IMR-90 (cell line): ENCODE measurements around the gene OLFM4. TPM values are rescaled to one million over a fixed set of nuclear protein-coding genes. Genes with fewer than 3 reads are reported as not detected.

ENCODE experiments used
- ATAC-seq: fragments of 200-7000 bp; cut with Tn5 transposase; 2 replicates; pipeline ENCODE4 v1.9.1; 2020; ENCODE audit warnings: low read depth, mild to moderate bottlenecking, moderate library complexity
- BruUV-seq: library from RNA; stranded (reverse); fragments of 400-500 nt; replicated peaks from 2 replicates; lab custom pipeline; 2021; lab: Mats Ljungman, UMichigan
- CTCF ChIA-PET: fragments of 300-600 bp; formaldehyde crosslinking; extraction: SDS; loops from one replicate; lab custom pipeline; 2021; ENCODE audit warnings: antibody characterized with exemption; lab: Yijun Ruan, JAX
- POLR2A ChIA-PET: fragments of 300-600 bp; sonication (Branson Sonifier 250); formaldehyde crosslinking; loops from one replicate; lab custom pipeline; 2022; ENCODE audit warnings: antibody characterized with exemption; ENCODE audit not compliant: unreplicated experiment; lab: Charles Lee
- DNase-seq: peaks from one replicate; pipeline ENCODE4 v3.0.0; 2013
- H2AFZ ChIP-seq: replicated peaks from 2 replicates; pipeline ENCODE3; 2013; ENCODE audit warnings: low read length, mild to moderate bottlenecking; ENCODE audit not compliant: poor library complexity
- H2AK5ac ChIP-seq: 2 replicates; pipeline ENCODE4 v1.6.1; 2013; ENCODE audit warnings: low read depth, low read length, inconsistent platforms
- H2AK9ac ChIP-seq: replicated peaks from 2 replicates; pipeline ENCODE3; 2013; ENCODE audit warnings: mild to moderate bottlenecking, low read depth, low read length, moderate library complexity; ENCODE audit not compliant: poor library complexity
- H2BK120ac ChIP-seq: 2 replicates; pipeline ENCODE4 v1.6.1; 2013; ENCODE audit warnings: low read depth, low read length, inconsistent platforms
- H2BK15ac ChIP-seq: 3 replicates; pipeline ENCODE4 v1.6.1; 2013; ENCODE audit warnings: low read depth, low read length, inconsistent platforms
- H2BK20ac ChIP-seq: 2 replicates; pipeline ENCODE4 v1.6.1; 2013; ENCODE audit warnings: low read depth, mild to moderate bottlenecking, inconsistent platforms, low read length, moderate library complexity
- H2BK5ac ChIP-seq: 2 replicates; pipeline ENCODE4 v1.6.1; 2013; ENCODE audit warnings: mild to moderate bottlenecking, low read depth, low read length, inconsistent platforms; ENCODE audit not compliant: poor library complexity, severe bottlenecking
- H3K14ac ChIP-seq: replicated peaks from 2 replicates; pipeline ENCODE4 v1.6.1; 2013; ENCODE audit warnings: low read depth, low read length, inconsistent platforms
- H3K18ac ChIP-seq: 2 replicates; pipeline ENCODE4 v1.6.1; 2013; ENCODE audit warnings: low read depth, low read length, control low read depth
- H3K23ac ChIP-seq: 2 replicates; pipeline ENCODE4 v1.6.1; 2013; ENCODE audit warnings: low read depth, low read length, inconsistent platforms
- H3K27ac ChIP-seq: 2 replicates; pipeline ENCODE4 v1.5.1; 2013; ENCODE audit warnings: mild to moderate bottlenecking, control low read depth, low read length; ENCODE audit not compliant: insufficient read depth
- H3K27me3 ChIP-seq: 2 replicates; pipeline ENCODE4 v1.6.1; 2013; ENCODE audit warnings: low read length; ENCODE audit not compliant: control insufficient read depth, insufficient read depth
- H3K36me3 ChIP-seq: 2 replicates; pipeline ENCODE4 v1.6.1; 2013; ENCODE audit warnings: low read length, mixed read lengths; ENCODE audit not compliant: control insufficient read depth, insufficient read depth
- H3K4ac ChIP-seq: 2 replicates; pipeline ENCODE4 v1.6.1; 2013; ENCODE audit warnings: low read depth, low read length, inconsistent platforms
- H3K4me1 ChIP-seq: 2 replicates; pipeline ENCODE4 v1.6.1; 2013; ENCODE audit warnings: low read length, mixed read lengths; ENCODE audit not compliant: control insufficient read depth, insufficient read depth
- H3K4me2 ChIP-seq: 2 replicates; pipeline ENCODE4 v1.6.1; 2013; ENCODE audit warnings: low read depth, mild to moderate bottlenecking, control low read depth, low read length, moderate library complexity
- H3K4me3 ChIP-seq: 2 replicates; pipeline ENCODE4 v1.5.1; 2013; ENCODE audit warnings: low read depth, mild to moderate bottlenecking, control low read depth, low read length, moderate library complexity; ENCODE audit not compliant: insufficient read depth
- H3K56ac ChIP-seq: 2 replicates; pipeline ENCODE4 v1.6.1; 2013; ENCODE audit warnings: low read length, inconsistent platforms; ENCODE audit not compliant: insufficient read depth; ENCODE audit errors: extremely low read depth
- H3K79me1 ChIP-seq, 2 experiments: 2 replicates each; pipeline ENCODE4 v1.6.1; 2013; ENCODE audit warnings: low read length in 2 of 2, inconsistent platforms in 1 of 2, low read depth in 1 of 2
- H3K9ac ChIP-seq: 2 replicates; pipeline ENCODE4 v1.6.1; 2013; ENCODE audit warnings: low read depth, low read length, control low read depth
- H3K9me1 ChIP-seq: 2 replicates; pipeline ENCODE4 v1.6.1; 2013; ENCODE audit warnings: low read length, inconsistent platforms; ENCODE audit not compliant: insufficient read depth
- H3K9me3 ChIP-seq: 2 replicates; pipeline ENCODE4 v1.6.1; 2013; ENCODE audit warnings: low read length; ENCODE audit not compliant: control insufficient read depth, insufficient read depth
- H4K20me1 ChIP-seq: 2 replicates; pipeline ENCODE4 v1.6.1; 2013; ENCODE audit warnings: low read length, inconsistent platforms; ENCODE audit not compliant: insufficient read depth
- H4K5ac ChIP-seq: 2 replicates; pipeline ENCODE4 v1.6.1; 2013; ENCODE audit warnings: mild to moderate bottlenecking, low read depth, low read length, control low read depth
- H4K8ac ChIP-seq, 2 experiments: 2 replicates each; pipeline ENCODE4 v1.6.1; 2013; ENCODE audit warnings: low read depth in 2 of 2, low read length in 2 of 2, control low read depth in 1 of 2, inconsistent platforms in 1 of 2
- H4K91ac ChIP-seq: 2 replicates; pipeline ENCODE4 v1.6.1; 2013; ENCODE audit warnings: low read depth, low read length, inconsistent platforms; ENCODE audit not compliant: insufficient read depth
- CEBPB ChIP-seq: IDR thresholded peaks from 2 replicates; pipeline ENCODE4 v1.6.1; 2012; ENCODE audit warnings: low read depth, low read length, improper control_type of control experiment
- FOS ChIP-seq: fragments of 150-350 bp; IDR thresholded peaks from 2 replicates; pipeline ENCODE4 v1.6.1; 2016; ENCODE audit warnings: low read depth, low read length
- WGBS, 2 experiments: methylation state at CpG; one replicate each; pipeline versions ENCODE4 v1.1.5 to v1.1.7; 2013; ENCODE audit warnings: missing lambda C conversion rate in 2 of 2; ENCODE audit not compliant: insufficient read length in 1 of 2; ENCODE audit errors: extremely low coverage in 2 of 2; 5-methylcytosine and 5-hydroxymethylcytosine counted together
- dilution Hi-C: fragments of 300-500 bp; cut with HindIII; formaldehyde crosslinking; loops from one replicate; pipeline ENCODE4 v1.14.3; 2018; ENCODE audit warnings: low sequenced_read_pairs; ENCODE audit not compliant: unreplicated experiment
- in situ Hi-C: fragments of 300-500 bp; cut with MboI; formaldehyde crosslinking; loops from 3 replicates; pipeline ENCODE4 v1.14.3; 2019; ENCODE audit warnings: low sequenced_read_pairs, inconsistent platforms, mixed read lengths
- intact Hi-C: fragments of 100-400 bp; cut with micrococcal nuclease; formaldehyde crosslinking; loops from 2 replicates; pipeline ENCODE4 v1.10.0; 2022
- polyA plus RNA-seq, 3 experiments: library from polyadenylated mRNA; depleted of rRNA; stranded (reverse); fragments of >200 nt; gene quantifications; 2 replicates each; pipeline ENCODE4 v1.2.3, GENCODE V29; 2012; ENCODE audit warnings: low replicate concordance in 1 of 3
- total RNA-seq: library from RNA; depleted of rRNA; stranded (reverse); fragments of >200 nt; gene quantifications from 2 replicates; pipeline ENCODE4 v1.2.3, GENCODE V29; 2012
- TF ChIP-seq, protein P1 (sequence below): conservative IDR thresholded peaks from 2 replicates; pipeline ENCODE4 v1.5.1; 2012; ENCODE audit warnings: mild to moderate bottlenecking, low read depth, low read length, improper control_type of control experiment

OLFM4 gene
- total and polyA plus RNA-seq, 2 of the 4 experiments (the other 2 are of a cell fraction): not detected

DNA sequence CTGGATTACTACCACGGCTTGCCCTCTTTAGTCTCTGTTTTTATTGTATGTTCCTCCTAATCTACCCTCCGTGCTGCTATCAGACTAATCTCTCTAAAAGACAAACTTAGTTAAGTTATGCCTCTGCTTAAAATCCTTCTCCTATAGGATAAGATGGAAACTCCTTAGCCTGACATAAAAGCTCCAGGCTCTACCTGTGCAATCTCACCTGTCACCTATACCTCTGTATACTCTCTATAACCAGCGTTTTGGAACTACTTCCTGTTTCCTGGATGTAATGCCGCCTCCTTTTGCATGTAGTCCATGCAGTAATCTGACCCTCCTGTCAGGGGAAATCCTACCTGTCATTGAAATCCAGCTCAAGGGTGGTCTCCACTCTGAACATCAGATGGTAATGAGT lies 41.2 kb downstream of the OLFM4 start:
- POLR2A ChIA-PET: no interaction called here
- Histone ChIP-seq H3K9me1 (no peaks in the 10 kb centered on the region), H3K4ac (no peak overlapping the region), H3K4me1 (no peaks in the 10 kb centered on the region), H2BK120ac (no peak overlapping the region), H2BK5ac (no peak overlapping the region), H4K20me1 (no peaks in the 10 kb centered on the region), H4K8ac (no peak overlapping the region), H2BK20ac (no peak overlapping the region), H3K18ac (no peak overlapping the region), H2BK15ac (no peak overlapping the region), H2AK9ac (no peak overlapping the region), H3K36me3 (no peaks in the 10 kb centered on the region), H3K79me1 (no peaks in the 10 kb centered on the region), H3K27ac (no peak overlapping the region), H3K4me2 (no peak overlapping the region), H3K9ac (no peak overlapping the region), H3K27me3 (no peaks in the 10 kb centered on the region), H3K23ac (no peak overlapping the region), H4K5ac (no peak overlapping the region), H3K14ac (no peak overlapping the region), H3K9me3 (peaks cover 4% of the 10 kb centered on the region; the same call in 1 of the 2 replicates), H3K4me3 (no peak overlapping the region), H2AFZ (no peak overlapping the region), H2AK5ac (no peak overlapping the region), H3K56ac (no peak overlapping the region), H4K91ac (no peak overlapping the region)
- CTCF ChIA-PET: no interaction called here
- intact Hi-C loops (no loop called here), dilution Hi-C loops (no loop called here), in situ Hi-C loops (no loop called here)
- WGBS, 2 experiments: no CpG with 5 or more reads among the region's 4 CpGs
- BruUV-seq: no TSS peak
- DNase-seq: no peak
- ATAC-seq: no peak
- TF ChIP-seq CEBPB (no peak), FOS (no peak)
- TF ChIP-seq, protein P1, sequence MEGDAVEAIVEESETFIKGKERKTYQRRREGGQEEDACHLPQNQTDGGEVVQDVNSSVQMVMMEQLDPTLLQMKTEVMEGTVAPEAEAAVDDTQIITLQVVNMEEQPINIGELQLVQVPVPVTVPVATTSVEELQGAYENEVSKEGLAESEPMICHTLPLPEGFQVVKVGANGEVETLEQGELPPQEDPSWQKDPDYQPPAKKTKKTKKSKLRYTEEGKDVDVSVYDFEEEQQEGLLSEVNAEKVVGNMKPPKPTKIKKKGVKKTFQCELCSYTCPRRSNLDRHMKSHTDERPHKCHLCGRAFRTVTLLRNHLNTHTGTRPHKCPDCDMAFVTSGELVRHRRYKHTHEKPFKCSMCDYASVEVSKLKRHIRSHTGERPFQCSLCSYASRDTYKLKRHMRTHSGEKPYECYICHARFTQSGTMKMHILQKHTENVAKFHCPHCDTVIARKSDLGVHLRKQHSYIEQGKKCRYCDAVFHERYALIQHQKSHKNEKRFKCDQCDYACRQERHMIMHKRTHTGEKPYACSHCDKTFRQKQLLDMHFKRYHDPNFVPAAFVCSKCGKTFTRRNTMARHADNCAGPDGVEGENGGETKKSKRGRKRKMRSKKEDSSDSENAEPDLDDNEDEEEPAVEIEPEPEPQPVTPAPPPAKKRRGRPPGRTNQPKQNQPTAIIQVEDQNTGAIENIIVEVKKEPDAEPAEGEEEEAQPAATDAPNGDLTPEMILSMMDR: no peak
